ENCODE results near the gene BHMT.
"Not testable (repeated sequence)": the region's sequence is repeated elsewhere in the genome, so short reads cannot be mapped to it uniquely, and the experiment has no call there.

Gene BHMT

GRCh38 chr5:79171635-79172245, 60.1 kb downstream of the BHMT start:
- DNase-seq = no peak

DNA sequence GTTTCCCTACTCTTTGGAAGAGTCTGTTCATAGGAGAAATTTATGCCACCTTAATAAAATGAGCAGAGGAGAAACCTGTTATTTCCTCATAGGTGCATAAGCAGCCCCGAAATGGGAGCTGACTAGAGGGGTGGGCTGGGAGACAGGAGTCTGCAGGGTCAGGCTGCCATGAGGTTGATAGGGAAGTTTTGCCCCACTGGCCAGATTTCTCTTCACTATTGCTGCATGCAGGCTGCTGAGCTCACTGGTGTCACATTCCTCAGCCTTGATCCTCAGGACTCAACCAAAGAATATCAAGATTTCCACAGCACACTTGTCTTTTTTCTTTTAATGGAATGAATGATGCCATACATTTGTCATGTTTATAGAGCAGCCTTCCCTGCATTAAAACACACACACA, 60.7 kb downstream of the BHMT start:
- no peak for DNase-seq

DNA sequence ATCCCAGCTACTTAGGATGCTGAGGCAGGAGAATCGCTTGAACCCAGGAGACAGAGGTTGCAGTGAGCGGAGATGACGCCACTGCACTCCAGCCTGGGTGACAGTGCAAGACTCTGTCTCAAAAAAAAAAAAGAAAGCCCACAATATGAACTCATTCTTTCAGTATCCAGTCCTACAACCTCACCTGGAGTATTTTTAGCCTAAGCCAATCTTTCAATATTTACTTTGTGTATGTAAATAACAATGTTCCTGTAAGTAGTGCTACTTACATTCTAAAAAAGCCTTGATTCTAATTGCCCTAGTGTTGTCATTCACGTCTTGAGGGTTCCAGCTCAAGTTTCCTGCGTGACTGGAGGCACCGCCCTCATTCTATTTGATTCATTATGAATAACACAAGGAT, 62.0 kb downstream of the BHMT start:
- DNase-seq = no peak

- DNase-seq = not testable (repeated sequence)
These were observed 68.8 kb downstream of the BHMT start for GRCh38 chr5:79180449-79180848.

DNA sequence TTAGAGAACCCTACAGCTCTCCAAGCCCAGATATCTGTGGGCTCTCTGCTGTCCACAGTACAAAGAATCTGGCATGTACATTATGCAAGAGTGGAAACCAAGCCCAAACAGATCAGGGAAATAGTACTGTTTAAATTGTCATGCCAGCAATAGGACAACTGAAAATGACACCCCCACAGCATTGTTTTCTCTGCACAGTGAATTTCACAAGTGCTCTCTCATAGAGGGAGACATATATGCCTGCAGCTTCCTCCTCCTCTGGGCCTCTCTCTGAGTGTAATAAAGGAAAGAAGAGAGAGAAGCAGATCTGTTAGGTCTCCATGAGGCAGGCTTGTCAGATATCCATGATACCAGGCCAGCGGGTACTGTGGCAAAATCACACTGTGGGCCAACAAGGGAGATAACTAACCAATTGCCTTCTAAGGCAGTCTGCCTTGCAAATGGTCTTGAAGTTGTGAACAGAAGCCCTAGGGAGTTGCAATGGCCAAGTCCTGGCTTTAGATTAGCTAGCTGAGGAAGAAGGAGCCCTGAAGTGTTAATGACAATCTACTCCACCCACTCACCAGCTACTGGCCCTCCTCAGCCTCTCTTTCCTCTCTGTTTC, 69.9 kb downstream of the BHMT start:
- no peak for DNase-seq
